NCI-H2196 treated with DMSO at 0.1 percent for 48 hours (cell line): ENCODE data around the gene GNLY.
"Not testable (repeated sequence)": the region's sequence is repeated elsewhere in the genome, so short reads cannot be mapped to it uniquely, and the experiment has no call there.

Experiments used
- DNase-seq: peaks from one replicate; lab custom pipeline; 2025; ENCODE audit not compliant: unreplicated experiment; lab: John Stamatoyannopoulos, UW

GNLY gene

DNA sequence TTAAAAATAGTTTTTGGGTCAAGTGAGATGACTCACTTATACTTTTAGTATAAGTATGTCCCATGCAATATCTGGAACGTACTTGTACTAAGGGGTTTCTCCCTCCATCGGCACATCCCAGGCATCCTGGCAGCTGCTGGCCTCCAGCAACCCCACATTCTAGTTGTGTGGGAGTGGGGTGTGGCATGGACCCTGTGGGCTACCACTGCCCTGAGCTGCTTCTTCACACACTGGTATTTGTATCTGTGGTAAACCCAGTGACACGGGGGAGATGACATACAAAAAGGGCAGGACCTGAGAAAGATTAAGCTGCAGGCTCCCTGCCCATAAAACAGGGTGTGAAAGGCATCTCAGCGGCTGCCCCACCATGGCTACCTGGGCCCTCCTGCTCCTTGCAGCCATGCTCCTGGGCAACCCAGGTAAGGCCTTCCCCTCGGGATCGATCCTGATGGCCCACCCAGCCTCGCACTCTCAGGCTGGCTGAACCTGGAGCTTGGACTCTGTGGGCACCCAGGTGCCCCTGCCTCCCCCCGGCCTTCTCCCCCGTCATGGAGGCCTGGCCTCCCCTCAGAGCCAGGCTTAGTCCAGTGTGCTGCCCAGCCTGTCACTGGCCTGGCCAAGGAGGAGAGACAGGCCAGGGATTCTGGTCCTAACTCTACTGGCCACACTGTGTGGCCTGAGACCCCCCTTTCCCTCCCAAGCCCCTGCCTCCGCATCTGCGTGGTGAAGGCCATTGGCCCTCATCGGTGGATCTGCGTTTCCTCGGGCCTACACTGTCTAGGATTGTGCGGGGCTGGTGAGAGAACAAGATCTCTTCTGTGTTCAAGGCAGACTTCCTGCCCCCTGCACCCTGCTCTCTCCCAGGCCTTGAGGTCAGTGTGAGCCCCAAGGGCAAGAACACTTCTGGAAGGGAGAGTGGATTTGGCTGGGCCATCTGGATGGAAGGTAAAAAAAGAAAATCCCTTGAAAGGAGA is at the start of gene GNLY:
TSS of gene GNLY (plus strand) at position 307 of the 974 bp plus-strand sequence. CDS start at position 368, 61 bp downstream.
- DNase-seq: no peak

DNA sequence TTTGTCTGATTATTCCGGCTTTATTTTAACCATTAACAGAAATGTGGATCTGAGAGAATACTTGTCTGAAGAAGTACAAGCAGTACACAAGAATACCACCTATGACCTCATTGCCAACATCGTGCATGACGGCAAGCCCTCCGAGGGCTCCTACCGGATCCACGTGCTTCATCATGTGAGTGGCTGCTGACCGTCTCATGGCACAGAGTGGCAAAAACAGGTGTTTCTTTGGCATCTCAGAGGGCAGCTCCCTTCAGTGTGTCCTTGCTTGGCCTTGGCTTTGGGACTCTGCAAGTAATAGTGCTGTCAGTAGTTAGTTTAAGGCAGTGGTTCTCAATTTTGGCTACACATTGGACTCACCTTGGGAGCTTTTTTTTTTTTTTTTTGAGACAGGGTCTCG is 49.2 kb upstream of the GNLY start:
- no peak for DNase-seq

DNA sequence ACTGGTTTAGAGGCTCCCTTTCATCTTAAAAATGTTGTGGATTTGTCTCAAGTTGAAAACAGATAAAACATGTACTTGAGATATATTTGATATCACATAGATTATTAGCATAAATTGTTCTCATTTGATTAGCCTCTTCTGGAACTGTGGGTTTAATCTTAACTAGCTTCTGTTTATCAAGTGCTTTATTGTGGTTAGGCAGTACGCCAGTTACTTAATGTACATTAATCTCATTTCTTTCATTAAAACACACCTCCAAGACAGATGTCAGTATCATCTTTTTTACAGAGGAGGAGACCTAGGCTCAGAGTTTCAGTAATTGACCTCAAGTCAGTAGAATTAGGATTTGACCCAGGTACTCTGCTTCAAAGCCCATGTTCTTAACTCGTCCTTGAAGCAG is 48.0 kb upstream of the GNLY start:
- DNase-seq: no peak

DNA sequence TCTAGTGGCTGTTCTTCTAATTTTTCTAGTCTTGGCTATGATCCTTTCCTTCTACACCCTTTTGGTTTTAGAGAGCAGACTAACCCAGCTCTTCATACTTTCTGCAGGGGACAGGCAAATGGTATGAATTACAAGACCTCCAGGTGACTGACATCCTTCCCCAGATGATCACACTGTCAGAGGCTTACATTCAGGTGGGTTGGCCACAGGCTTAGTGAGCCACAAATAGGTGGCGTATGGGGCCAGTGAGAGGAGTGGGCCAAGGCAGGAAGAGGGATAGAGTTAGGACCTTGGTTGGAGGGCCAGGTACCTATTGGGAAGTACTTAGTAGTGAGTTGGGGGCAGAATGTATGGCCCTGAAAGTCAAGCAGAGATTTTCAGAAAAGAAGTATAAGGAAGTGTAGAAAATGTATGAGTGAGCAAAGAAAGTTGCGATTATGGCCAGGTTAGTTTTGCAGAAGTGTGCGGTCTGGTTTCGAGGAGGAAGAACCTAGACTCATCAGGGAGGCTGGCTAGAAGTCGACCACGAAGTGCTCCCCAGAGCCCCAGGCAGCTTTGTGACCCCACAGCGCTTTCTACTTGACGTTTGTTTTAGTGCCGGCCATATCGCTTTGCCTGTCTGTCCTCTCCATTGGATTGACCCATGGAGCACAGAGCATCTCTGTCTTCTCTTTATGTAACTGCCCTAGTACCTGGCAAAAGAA is 46.2 kb upstream of the GNLY start:
- no peak for DNase-seq

DNA sequence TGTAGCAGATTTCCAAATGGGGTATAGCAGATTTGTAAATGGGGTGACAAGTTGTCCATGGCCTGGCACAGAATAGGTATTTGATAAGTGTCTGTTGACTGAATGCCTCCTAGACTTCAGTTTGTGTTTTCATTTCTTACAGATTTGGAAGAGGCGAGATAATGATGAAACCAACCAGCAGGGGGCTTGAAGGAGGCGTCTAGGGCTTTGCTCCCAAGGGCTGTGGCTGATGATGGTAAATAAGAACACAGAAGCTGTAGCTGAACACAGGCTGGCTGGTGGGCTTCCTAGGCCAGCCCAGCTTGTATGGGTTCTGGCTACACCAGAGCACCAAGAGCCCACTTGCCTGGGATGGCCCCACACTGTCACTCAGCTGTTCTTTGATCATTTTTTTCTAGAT is 45.5 kb upstream of the GNLY start:
- DNase-seq: no peak

DNA sequence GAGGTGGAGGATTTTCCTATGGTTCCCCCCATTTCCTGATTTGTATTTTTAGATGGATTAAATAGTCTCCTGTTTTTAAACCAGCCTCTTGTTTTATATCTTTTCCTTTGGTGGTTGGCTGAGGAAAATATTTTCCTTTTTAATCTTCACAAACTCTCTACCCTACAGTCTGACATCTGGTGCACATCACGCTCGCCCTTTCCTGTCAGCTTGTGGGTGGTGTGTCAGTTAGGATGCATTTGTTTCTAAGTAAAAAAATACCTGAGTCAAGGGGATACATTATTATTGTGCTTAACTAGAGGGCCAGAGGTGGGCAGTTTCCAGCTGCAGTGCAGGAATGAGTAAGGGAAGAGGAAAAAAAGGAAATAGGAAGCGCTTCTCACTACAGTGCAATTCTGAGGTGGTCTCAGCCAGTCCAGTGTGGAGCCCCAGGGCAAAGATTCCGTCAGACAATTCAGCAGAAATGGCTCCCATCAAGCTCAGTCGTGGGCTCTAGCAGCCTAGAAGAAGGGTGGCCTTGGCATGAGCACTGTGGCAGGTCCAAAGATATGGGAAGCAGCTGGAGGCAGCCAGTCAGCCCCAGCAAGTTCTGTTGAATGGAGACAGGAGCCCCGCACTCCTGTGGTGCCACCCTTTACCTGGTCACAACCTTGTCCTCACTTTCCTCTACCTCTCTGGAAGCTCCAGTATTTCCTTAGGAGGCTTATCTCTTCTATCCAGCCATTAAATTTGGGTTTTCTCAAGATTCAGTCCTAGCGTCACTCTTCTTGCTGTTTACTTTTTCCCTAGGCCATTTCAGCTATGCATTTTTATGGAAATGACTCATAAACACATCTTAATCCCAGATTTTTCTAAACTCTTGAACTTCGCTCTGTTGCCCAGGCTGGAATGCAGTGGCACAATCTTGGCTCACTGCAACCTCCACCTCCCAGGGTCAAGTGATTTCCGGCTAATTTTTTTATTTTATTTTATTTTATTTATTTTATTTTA is 44.7 kb upstream of the GNLY start:
- DNase-seq: no peak

DNA sequence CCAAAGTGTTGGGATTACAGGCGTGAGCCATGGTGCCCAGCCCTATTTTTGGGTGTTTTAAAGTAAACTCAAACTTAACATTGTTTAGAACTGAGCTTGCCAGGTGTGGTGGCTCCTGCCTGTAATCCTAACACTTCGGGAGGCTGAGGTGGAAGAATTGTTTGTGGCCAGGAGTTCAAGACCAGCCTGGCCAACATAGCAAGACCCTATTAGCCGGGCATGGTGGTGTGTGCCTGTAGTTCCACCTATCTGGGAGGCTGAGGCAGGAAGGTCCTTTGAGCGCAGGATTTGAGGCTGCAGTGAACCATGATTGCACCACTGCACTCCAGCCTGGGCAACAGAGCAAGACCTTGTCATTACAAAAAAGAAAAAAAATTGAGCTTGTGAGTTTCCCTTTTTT is 43.7 kb upstream of the GNLY start:
- DNase-seq: no peak

DNA sequence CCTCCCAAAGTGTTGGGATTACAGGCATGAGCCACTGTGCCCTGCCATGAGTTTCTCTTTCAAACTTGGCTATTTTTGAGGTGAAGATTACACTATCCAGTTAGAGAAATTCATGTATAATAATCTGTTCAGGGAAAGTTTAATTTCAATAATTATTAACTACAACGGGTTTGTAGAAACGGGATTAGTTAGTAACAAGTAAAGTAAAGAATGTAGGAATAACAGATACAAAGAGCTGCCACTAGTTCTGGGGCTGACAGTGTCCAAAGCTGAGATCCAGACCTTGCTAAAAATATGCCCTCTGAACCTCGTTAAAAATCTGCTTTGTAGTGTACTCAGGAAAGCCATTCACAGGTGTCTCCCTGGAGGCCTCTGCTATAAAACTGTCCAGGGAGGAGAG is 43.1 kb upstream of the GNLY start:
- DNase-seq: no peak

DNA sequence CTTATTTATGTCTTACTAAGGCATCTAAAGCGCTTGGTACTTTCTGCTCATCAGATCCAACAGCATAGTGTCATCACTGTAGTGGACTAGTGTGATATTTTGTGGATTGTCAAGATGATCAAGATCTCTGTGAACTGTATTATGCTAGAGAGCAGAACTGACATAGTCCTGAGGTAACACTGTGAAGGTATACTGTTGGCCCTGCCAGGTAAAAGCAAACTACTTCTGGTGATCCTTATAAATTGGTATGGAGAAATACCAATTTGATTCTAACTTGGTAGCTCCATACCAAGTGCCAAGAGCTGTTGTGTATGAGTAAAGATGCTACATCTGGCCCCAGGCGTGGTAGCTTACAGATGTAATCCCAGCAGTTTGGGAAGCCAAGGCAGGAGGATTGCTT is 42.1 kb upstream of the GNLY start:
- no peak for DNase-seq

DNA sequence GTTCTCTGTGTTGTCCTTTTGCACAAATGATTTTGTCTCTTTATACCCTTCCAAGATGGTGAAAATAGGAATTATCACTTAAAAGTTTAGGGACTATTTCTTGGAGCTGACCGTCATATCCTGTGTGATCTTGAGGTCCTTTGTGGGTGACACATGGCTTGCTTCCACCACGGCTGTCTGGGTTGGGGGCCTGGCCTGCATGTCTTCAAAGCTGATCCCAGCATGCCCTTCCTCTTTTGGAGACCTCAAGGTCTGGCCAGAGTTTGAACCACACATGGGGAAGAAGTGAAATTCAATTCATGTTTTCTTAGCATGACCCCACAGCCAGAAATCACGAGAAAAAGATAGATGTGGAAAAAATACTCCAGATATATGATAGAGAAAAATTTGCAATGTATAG is 40.2 kb upstream of the GNLY start:
- DNase-seq: no peak

DNA sequence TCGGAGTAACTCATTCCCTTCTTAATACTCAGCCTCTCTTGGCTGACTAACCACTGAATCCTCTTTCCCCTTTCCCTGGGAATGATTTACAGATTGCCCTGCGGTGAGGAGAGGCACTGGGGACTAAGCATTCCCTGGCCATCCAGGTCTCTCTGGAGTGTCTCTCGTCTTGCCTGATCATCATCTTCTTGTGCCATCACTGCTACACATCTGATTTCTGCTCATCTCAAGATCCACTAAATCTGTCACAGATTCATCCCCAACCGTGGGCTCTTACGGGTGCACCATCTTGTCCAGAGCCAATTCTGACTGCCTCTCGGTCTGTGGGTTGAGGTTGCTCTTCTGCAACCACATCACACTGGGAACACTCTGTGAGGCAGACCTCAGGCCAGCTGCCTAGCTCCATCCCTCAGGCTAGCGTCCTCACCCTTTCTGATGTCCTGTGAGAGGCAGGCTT is 38.2 kb upstream of the GNLY start:
- no peak for DNase-seq

DNA sequence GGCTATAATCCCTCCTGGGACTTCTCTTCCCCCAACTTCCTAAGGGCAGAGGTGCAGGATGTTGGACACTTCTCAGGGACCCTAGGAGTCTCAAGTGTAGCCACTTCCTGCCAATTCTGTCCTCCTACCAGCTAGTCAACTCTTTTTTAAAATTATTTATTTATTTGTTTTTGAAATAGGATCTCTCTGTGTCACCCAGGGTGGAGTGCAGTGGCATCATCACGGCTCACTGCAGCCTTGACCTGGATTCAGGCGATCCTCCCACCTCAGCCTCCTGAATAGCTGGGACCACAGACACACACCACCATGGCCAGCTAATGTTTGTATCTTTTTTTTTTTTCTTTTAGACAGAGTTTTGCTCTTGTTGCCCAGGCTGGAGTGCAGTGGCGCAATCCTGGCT is 37.7 kb upstream of the GNLY start:
- DNase-seq: no peak

DNA sequence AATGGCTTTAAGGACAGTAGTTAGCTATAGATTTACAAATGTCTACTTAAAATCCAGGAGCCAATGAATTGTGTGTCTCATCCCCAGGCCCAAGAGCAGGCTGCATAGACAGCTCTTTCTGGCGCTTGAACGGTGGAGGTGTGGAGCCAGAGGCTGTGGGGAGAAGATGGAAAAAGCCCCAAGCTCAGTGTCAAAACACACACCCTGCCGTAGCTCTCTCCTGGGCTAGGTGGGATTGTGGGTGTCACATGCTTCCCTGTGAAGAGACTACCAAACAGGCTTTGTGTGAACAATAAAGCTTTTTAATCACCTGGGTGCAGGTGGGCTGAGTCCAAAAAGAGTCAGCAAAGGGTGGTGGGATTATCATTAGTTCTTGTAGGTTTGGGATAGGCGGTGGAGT is 36.8 kb upstream of the GNLY start:
- DNase-seq: not testable (repeated sequence)

DNA sequence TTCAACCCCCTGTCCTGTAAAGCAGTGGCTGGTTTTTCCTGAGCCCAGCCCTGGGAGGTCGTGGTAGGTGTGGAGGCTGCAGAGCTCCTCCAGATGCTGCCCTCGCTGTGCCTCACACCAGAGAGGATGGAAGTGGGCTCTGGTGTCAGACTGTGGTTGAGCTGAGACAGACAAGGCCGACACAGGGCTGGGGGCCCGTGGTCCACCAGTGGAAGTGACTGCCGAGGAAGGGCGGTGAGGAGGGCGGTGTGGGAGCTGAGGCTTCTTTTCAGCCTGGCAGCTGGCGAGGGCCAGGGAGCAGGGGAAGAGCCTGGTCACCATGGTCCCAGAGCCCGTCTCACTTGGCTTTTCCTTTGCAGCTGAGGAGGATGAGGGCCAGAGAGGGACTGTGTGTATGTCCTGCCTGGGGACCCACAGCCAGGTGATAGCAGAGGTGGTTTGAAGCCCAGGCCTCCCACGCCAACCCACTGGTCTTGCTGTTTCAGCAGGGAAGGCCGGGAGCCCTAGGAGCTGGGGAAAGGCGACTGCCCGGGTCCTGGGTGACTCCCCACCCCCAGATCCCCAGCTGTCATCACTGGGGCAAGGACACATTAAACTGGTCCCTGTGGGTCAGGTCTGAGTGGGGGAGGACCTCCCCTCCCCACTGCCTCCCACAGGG is 34.7 kb upstream of the GNLY start:
- DNase-seq: no peak

DNA sequence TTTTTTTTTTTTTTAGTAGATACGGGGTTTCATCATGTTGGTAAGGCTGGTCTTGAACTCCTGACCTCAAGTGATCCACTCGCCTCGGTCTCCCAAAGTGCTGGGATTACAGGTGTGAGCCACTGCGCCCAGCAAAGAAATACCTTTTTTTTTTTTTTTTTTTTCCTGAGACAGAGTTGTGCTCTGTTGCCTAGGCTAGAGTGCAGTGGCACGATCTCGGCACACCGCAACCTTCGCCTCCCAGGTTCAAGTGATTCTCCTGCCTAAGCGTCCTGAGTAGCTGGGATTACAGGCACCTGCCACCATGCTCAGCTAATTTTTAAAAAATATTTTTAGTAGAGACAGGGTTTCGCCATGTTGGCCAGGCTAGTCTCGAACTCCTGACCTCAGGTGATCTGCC is 33.9 kb upstream of the GNLY start:
- not testable (repeated sequence) for DNase-seq

DNA sequence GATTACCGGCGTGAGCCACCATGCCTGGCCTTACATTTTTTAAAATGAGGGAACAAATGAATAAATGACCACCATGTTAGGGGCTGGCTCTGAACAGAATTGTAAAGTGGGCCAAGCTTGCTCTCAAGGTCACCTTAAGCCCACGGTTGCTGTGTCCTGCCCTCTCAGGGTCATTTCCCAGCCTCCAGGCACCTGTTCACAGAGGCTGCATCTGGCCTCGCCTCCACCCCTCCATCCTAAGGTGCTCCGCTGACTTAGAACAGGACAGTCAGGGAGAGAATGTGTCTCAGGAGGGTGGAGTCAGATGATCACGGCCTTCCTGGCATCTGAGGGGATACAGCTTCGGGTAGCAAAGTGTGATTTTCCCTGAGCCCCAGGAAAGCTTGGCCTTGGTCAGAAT is 33.4 kb upstream of the GNLY start:
- no peak for DNase-seq

DNA sequence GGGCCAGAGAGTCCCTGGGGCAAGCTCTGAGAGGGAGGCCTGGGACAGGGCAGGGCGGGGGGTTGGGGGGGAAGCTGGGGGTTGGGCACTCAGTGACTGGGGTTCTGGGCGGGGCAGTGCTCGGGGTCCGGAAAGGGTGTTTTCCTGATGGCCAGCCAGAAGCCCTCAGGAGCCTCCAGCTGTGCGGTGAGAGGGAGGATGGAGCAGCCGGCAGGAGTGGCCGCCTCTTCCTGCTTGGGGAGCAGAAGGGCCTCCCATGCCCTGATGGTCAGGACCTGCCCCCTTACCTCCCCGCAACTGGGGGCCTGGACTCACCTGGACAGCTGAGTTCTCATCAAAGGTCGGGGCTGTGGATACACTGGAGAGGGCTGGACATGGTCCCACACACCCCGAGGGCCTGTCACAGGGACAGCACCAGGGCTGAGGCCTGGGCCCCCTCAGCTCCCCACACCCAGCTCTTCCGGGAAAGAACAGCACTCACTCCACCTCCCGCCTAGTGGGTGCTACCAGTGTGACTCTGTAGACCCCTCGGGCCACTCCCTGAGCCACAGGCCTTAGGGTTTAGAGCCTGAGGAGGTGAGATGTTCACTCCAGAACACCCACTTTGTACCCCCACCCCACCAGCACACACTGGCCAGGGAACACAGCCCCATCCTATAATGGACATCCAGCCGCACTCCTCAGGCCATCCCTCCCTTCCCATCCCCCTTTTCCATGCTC is 32.9 kb upstream of the GNLY start:
- DNase-seq: no peak

DNA sequence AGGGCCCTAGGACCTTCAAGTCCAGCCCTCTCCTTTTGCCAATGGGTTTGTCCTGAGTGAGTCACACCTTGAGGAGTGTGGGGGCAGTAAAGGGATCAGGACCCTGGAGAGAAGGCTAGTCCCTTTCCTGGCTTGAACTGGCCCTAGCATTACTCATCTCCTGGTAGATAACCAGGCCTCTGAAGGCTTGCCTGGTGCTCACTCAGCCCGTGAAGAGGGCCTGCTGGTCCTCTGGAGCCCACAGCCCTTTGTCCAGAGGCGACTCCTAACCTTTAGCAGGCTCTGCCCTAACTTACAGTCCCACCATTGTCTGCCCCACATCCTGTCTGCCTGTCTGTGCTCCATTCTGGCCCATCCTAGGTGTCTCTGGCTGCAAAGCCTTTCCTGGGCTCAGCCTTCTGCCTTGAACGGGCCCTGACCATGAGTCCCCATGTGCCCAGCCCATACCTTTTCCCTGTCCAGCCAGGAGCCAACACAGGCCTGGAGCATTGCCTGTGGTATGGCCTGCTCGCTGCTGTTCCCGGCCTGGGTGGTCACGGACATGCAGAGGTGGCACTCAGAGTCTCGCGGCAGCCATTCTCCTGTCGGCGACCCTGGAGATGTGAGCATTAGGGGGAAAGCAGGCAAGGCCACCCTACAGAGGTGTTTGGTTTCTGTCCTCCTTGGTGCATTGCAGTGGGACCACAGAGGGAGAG is 31.1 kb upstream of the GNLY start:
- DNase-seq: no peak
